H9 (cell line): ENCODE results near the gene NPAS3. TPM values are rescaled to one million over a fixed set of nuclear protein-coding genes. Genes with fewer than 3 reads are reported as not detected.

Source experiments
- DNase-seq: peaks from one replicate; pipeline ENCODE4 v3.0.0-alpha.2; 2017
- H2AFZ ChIP-seq: one replicate; pipeline ENCODE4 v1.6.1; 2013; ENCODE audit warnings: mild to moderate bottlenecking, low read length, control low read depth, moderate library complexity
- H2AK5ac ChIP-seq: 2 replicates; pipeline ENCODE4 v1.6.1; 2013; ENCODE audit warnings: low read length, control low read depth, mixed read lengths; ENCODE audit not compliant: insufficient read length
- H2BK120ac ChIP-seq: one replicate; pipeline ENCODE4 v1.6.1; 2013; ENCODE audit warnings: low read depth, mild to moderate bottlenecking, low read length, control low read depth, inconsistent platforms; ENCODE audit not compliant: poor library complexity, severe bottlenecking
- H2BK12ac ChIP-seq: 2 replicates; pipeline ENCODE4 v1.6.1; 2013; ENCODE audit warnings: low read length, control low read depth, mixed read lengths, low read depth; ENCODE audit not compliant: insufficient read length
- H2BK15ac ChIP-seq: 2 replicates; pipeline ENCODE4 v1.6.1; 2013; ENCODE audit warnings: low read depth, low read length, control low read depth
- H2BK20ac ChIP-seq: one replicate; pipeline ENCODE4 v1.6.1; 2013; ENCODE audit warnings: low read depth, mild to moderate bottlenecking, low read length, control low read depth, inconsistent platforms; ENCODE audit not compliant: poor library complexity, severe bottlenecking
- H2BK5ac ChIP-seq: 2 replicates; pipeline ENCODE4 v1.6.1; 2013; ENCODE audit warnings: low read length, control low read depth, mixed read lengths; ENCODE audit not compliant: insufficient read length
- H3K14ac ChIP-seq: 2 replicates; pipeline ENCODE4 v1.6.1; 2013; ENCODE audit warnings: low read length, control low read depth; ENCODE audit not compliant: insufficient read depth
- H3K18ac ChIP-seq: 2 replicates; pipeline ENCODE4 v1.6.1; 2013; ENCODE audit warnings: low read depth, mild to moderate bottlenecking, mixed read lengths, low read length, control low read depth; ENCODE audit not compliant: insufficient read length
- H3K23ac ChIP-seq: 2 replicates; pipeline ENCODE4 v1.6.1; 2013; ENCODE audit warnings: low read length, control low read depth, mixed read lengths, low read depth; ENCODE audit not compliant: insufficient read length
- H3K23me2 ChIP-seq: 2 replicates; pipeline ENCODE4 v1.6.1; 2013; ENCODE audit warnings: low read depth, mild to moderate bottlenecking, mixed read lengths, low read length, control low read depth; ENCODE audit not compliant: insufficient read length, poor library complexity, severe bottlenecking
- H3K27ac ChIP-seq: 2 replicates; pipeline ENCODE4 v1.5.1; 2013; ENCODE audit warnings: low read length, control low read depth, mixed read lengths, low read depth; ENCODE audit not compliant: insufficient read length
- H3K27me3 ChIP-seq: 2 replicates; pipeline ENCODE4 v1.6.1; 2013; ENCODE audit warnings: low read length, control low read depth, inconsistent platforms; ENCODE audit not compliant: insufficient read depth
- H3K4ac ChIP-seq: 2 replicates; pipeline ENCODE4 v1.6.1; 2013; ENCODE audit warnings: low read depth, mild to moderate bottlenecking, control low read depth, inconsistent platforms, low read length, moderate library complexity
- H3K4me1 ChIP-seq: 2 replicates; pipeline ENCODE4 v1.6.1; 2013; ENCODE audit warnings: low read length, control low read depth, inconsistent platforms; ENCODE audit not compliant: insufficient read depth
- H3K4me2 ChIP-seq: 2 replicates; pipeline ENCODE4 v1.6.1; 2013; ENCODE audit warnings: low read length, control low read depth, mixed read lengths; ENCODE audit not compliant: insufficient read length, insufficient read depth
- H3K56ac ChIP-seq: 2 replicates; pipeline ENCODE4 v1.6.1; 2013; ENCODE audit warnings: low read depth, mild to moderate bottlenecking, mixed read lengths, low read length, control low read depth; ENCODE audit not compliant: insufficient read length
- H3K79me1 ChIP-seq: 2 replicates; pipeline ENCODE4 v1.6.1; 2013; ENCODE audit warnings: low read depth, mild to moderate bottlenecking, moderate library complexity, low read length, control low read depth, inconsistent platforms; ENCODE audit not compliant: insufficient read depth, poor library complexity, severe bottlenecking
- H3K79me2 ChIP-seq: 2 replicates; pipeline ENCODE4 v1.6.1; 2013; ENCODE audit warnings: low read length, control low read depth, inconsistent platforms; ENCODE audit not compliant: insufficient read depth
- H3K9ac ChIP-seq: 2 replicates; pipeline ENCODE4 v1.6.1; 2013; ENCODE audit warnings: low read length, control low read depth, mixed read lengths; ENCODE audit not compliant: insufficient read length; ENCODE audit errors: extremely low read depth
- H3K9me3 ChIP-seq: one replicate; pipeline ENCODE4 v1.6.1; 2013; ENCODE audit warnings: low read depth, low read length, inconsistent platforms; ENCODE audit not compliant: control insufficient read depth
- H3T11ph ChIP-seq: one replicate; pipeline ENCODE4 v1.6.1; 2013; ENCODE audit warnings: mild to moderate bottlenecking, low read length, control low read depth, inconsistent platforms
- H4K20me1 ChIP-seq: one replicate; pipeline ENCODE4 v1.6.1; 2013; ENCODE audit not compliant: control insufficient read depth, insufficient read length, insufficient read depth
- H4K5ac ChIP-seq: 2 replicates; pipeline ENCODE4 v1.6.1; 2013; ENCODE audit warnings: low read depth, mild to moderate bottlenecking, mixed read lengths, low read length, control low read depth; ENCODE audit not compliant: insufficient read length
- H4K8ac ChIP-seq: replicated peaks from 2 replicates; pipeline ENCODE4 v1.6.1; 2013; ENCODE audit warnings: low read length, control low read depth, mixed read lengths, low read depth; ENCODE audit not compliant: insufficient read length
- H4K91ac ChIP-seq: 2 replicates; pipeline ENCODE4 v1.6.1; 2013; ENCODE audit warnings: low read depth, mild to moderate bottlenecking, moderate library complexity, mixed read lengths, low read length, control low read depth; ENCODE audit not compliant: insufficient read length
- H3K27ac Mint-ChIP-seq, 3 experiments: 2 replicates in 2 of 3; 3 replicates in 1 of 3; pipeline ENCODE4 v1.8.0; 2020 to 2021; ENCODE audit warnings: mixed read lengths in 3 of 3, mild to moderate bottlenecking in 1 of 3, moderate library complexity in 1 of 3
- H3K27me3 Mint-ChIP-seq: 2 replicates; pipeline ENCODE4 v1.8.0; 2021; ENCODE audit warnings: low read depth, mild to moderate bottlenecking, moderate library complexity, mixed read lengths
- H3K36me3 Mint-ChIP-seq, 3 experiments: 2 replicates in 2 of 3; 3 replicates in 1 of 3; pipeline ENCODE4 v1.8.0; 2020 to 2021; ENCODE audit warnings: low read depth in 3 of 3, mixed read lengths in 3 of 3; ENCODE audit not compliant: insufficient read depth in 1 of 3
- H3K4me1 Mint-ChIP-seq, 2 experiments: 2 replicates each; pipeline ENCODE4 v1.8.0; 2020; ENCODE audit warnings: mixed read lengths in 2 of 2
- H3K4me3 Mint-ChIP-seq, 2 experiments: 2 replicates in 1 of 2; 3 replicates in 1 of 2; pipeline ENCODE4 v1.8.0; 2020 to 2021; ENCODE audit warnings: mild to moderate bottlenecking in 2 of 2, mixed read lengths in 2 of 2, moderate library complexity in 1 of 2
- H3K9me3 Mint-ChIP-seq, 2 experiments: 2 replicates in 1 of 2; 3 replicates in 1 of 2; pipeline ENCODE4 v1.8.0; 2020; ENCODE audit warnings: mild to moderate bottlenecking in 2 of 2, mixed read lengths in 2 of 2, moderate library complexity in 1 of 2
- CTCF ChIP-seq: fragments of 200-600 bp; sonication (generic); conservative IDR thresholded peaks from 3 replicates; pipeline ENCODE4 v1.8.0; 2021; ENCODE audit warnings: antibody characterized with exemption, mild to moderate bottlenecking
- WGBS: extraction: QIAGEN DNeasy Blood & Tissue Kit; methylation state at CpG from one replicate; pipeline ENCODE4 v1.1.7; 2013; ENCODE audit warnings: missing lambda C conversion rate, low lambda C conversion rate, mixed read lengths; ENCODE audit not compliant: insufficient read length; ENCODE audit errors: extremely low coverage; 5-methylcytosine and 5-hydroxymethylcytosine counted together
- total RNA-seq: library from RNA; stranded (reverse); gene quantifications from 2 replicates; pipeline ENCODE4 v1.2.1, GENCODE V29; 2021

NPAS3 gene
- total RNA-seq, 1 experiment from 2014 or later, result 0.17 TPM

GRCh38 chr14:33491112-33491511 is 552.4 kb downstream of the NPAS3 start:
- Mint-ChIP-seq H3K36me3 (peaks cover 4 to 13% (median 6%) of the 10 kb centered on the region in 3 experiments; a peak in 6 of 7 replicates), H3K4me3 (no peak overlapping the region), H3K4me1 (peaks cover 16% of the 10 kb centered on the region in 2 experiments), H3K27me3 (no peaks in the 10 kb centered on the region), H3K27ac (no peak overlapping the region), H3K9me3 (peaks cover 8 to 14% of the 10 kb centered on the region in 2 experiments; a peak in 4 of 5 replicates)
- no peak overlapping the region for H3K9ac ChIP-seq
- no peak overlapping the region for H2BK12ac ChIP-seq
- H3K79me2 ChIP-seq, result no peaks in the 10 kb centered on the region
- no peak overlapping the region for H2AFZ ChIP-seq
- H4K5ac ChIP-seq, result no peak overlapping the region
- H3K4ac ChIP-seq, result no peak overlapping the region
- H3K79me1 ChIP-seq, result no peaks in the 10 kb centered on the region
- H4K91ac ChIP-seq, result no peak overlapping the region
- DNase-seq, result no peak
- H3K27ac ChIP-seq, result no peak overlapping the region
- H2BK15ac ChIP-seq, result no peak overlapping the region
- no peak overlapping the region for H4K8ac ChIP-seq
- no peak overlapping the region for H3K4me2 ChIP-seq
- H2AK5ac ChIP-seq, result no peak overlapping the region
- H3K27me3 ChIP-seq, result no peaks in the 10 kb centered on the region
- H4K20me1 ChIP-seq, result no peaks in the 10 kb centered on the region
- no peak overlapping the region for H3K23ac ChIP-seq
- no peak overlapping the region for H3K18ac ChIP-seq
- H3K4me1 ChIP-seq, result no peaks in the 10 kb centered on the region
- no peak for TF ChIP-seq CTCF
- H3K23me2 ChIP-seq, result no peaks in the 10 kb centered on the region
- H3K56ac ChIP-seq, result no peak overlapping the region
- no peak overlapping the region for H2BK5ac ChIP-seq
- no peak overlapping the region for H2BK120ac ChIP-seq
- WGBS, result no CpG with 5 or more reads among the region's 4 CpGs
- H2BK20ac ChIP-seq, result no peak overlapping the region
- no peak overlapping the region for H3K14ac ChIP-seq
- H3K9me3 ChIP-seq, result no peaks in the 10 kb centered on the region
- no peak overlapping the region for H3T11ph ChIP-seq
